ENCODE measurements around the gene C5orf58.

DNA sequence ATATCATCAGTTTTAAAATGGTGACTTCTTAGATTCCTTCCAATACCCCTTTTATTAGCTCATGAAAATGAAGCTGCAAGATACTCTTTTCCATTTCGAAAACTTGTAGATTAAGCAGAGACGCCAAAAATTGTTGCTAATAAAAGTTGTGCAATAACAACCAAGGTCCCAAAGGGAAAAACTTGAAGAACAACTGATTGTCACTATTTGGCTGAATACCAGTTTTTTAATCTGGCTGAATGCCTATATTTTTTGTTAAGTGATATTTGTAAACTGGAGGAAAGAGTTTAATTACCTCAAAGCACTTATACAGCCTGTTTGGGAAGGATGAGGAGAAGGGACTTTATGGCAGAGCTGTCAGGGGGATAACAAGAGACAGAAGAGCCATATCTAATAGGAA is 14.6 kb downstream of the C5orf58 start:
- no peak for TF ChIP-seq POLR2A (IDR thresholded peaks at IDR 0.05)
- TF ChIP-seq, protein P1, sequence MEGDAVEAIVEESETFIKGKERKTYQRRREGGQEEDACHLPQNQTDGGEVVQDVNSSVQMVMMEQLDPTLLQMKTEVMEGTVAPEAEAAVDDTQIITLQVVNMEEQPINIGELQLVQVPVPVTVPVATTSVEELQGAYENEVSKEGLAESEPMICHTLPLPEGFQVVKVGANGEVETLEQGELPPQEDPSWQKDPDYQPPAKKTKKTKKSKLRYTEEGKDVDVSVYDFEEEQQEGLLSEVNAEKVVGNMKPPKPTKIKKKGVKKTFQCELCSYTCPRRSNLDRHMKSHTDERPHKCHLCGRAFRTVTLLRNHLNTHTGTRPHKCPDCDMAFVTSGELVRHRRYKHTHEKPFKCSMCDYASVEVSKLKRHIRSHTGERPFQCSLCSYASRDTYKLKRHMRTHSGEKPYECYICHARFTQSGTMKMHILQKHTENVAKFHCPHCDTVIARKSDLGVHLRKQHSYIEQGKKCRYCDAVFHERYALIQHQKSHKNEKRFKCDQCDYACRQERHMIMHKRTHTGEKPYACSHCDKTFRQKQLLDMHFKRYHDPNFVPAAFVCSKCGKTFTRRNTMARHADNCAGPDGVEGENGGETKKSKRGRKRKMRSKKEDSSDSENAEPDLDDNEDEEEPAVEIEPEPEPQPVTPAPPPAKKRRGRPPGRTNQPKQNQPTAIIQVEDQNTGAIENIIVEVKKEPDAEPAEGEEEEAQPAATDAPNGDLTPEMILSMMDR (IDR thresholded peaks at IDR 0.05) = no peak

All from uterus (tissue), 2 donors.